ENCODE data around the gene USP8.

Gene USP8

GRCh38 chr15:50531766-50532165 is 107.6 kb downstream of the USP8 start:
- no peak for TF ChIP-seq POLR2AphosphoS5 (IDR thresholded peaks at IDR 0.05; ENCODE audit: low read depth, low read length)
- no peak for TF ChIP-seq REST (IDR thresholded peaks at IDR 0.05; ENCODE audit: insufficient read depth in 1 of 2, low read depth in 2 of 2, low read length in 2 of 2)
- no peak for TF ChIP-seq TAF1 (IDR thresholded peaks at IDR 0.05; ENCODE audit: borderline replicate concordance, insufficient read depth, low read length)
- TF ChIP-seq SIN3A (IDR thresholded peaks at IDR 0.05; ENCODE audit: borderline replicate concordance, insufficient read depth, low read length), result no peak
- TF ChIP-seq FOXP2 (optimal IDR thresholded peaks at IDR 0.05; ENCODE audit: borderline replicate concordance, extremely low read depth, extremely low read length, insufficient read depth), result no peak

- TF ChIP-seq TAF1 (IDR thresholded peaks at IDR 0.05; ENCODE audit: borderline replicate concordance, insufficient read depth, low read length), result no peak
- TF ChIP-seq POLR2AphosphoS5 (IDR thresholded peaks at IDR 0.05; ENCODE audit: low read depth, low read length), result no peak
- no peak for TF ChIP-seq SIN3A (IDR thresholded peaks at IDR 0.05; ENCODE audit: borderline replicate concordance, insufficient read depth, low read length)
- TF ChIP-seq FOXP2 (optimal IDR thresholded peaks at IDR 0.05; ENCODE audit: borderline replicate concordance, extremely low read depth, extremely low read length, insufficient read depth), result no peak
- no peak for TF ChIP-seq REST (IDR thresholded peaks at IDR 0.05; ENCODE audit: insufficient read depth in 1 of 2, low read depth in 2 of 2, low read length in 2 of 2)
These were observed 118.6 kb downstream of the USP8 start for GRCh38 chr15:50542887-50543210.

GRCh38 chr15:50543556-50543955 is 119.4 kb downstream of the USP8 start:
- TF ChIP-seq POLR2AphosphoS5 (IDR thresholded peaks at IDR 0.05; ENCODE audit: low read depth, low read length) (no peak), SIN3A (IDR thresholded peaks at IDR 0.05; ENCODE audit: borderline replicate concordance, insufficient read depth, low read length) (no peak), FOXP2 (optimal IDR thresholded peaks at IDR 0.05; ENCODE audit: borderline replicate concordance, extremely low read depth, extremely low read length, insufficient read depth) (no peak), TAF1 (IDR thresholded peaks at IDR 0.05; ENCODE audit: borderline replicate concordance, insufficient read depth, low read length) (no peak), REST (IDR thresholded peaks at IDR 0.05; ENCODE audit: insufficient read depth in 1 of 2, low read depth in 2 of 2, low read length in 2 of 2) (no peak)

GRCh38 chr15:50544368-50544767 is 120.2 kb downstream of the USP8 start:
- no peak for TF ChIP-seq SIN3A (IDR thresholded peaks at IDR 0.05; ENCODE audit: borderline replicate concordance, insufficient read depth, low read length)

GRCh38 chr15:50546566-50546965 is 122.4 kb downstream of the USP8 start, which contains the start of gene USP50:
USP50 (minus strand) TSS chr15:50546666; CDS start chr15:50546525, 141 bp downstream.
- no peak for TF ChIP-seq REST (IDR thresholded peaks at IDR 0.05; ENCODE audit: insufficient read depth in 1 of 2, low read depth in 2 of 2, low read length in 2 of 2)
- TF ChIP-seq TAF1 (IDR thresholded peaks at IDR 0.05; ENCODE audit: borderline replicate concordance, insufficient read depth, low read length), result no peak
- no peak for TF ChIP-seq FOXP2 (optimal IDR thresholded peaks at IDR 0.05; ENCODE audit: borderline replicate concordance, extremely low read depth, extremely low read length, insufficient read depth)

Data from PFSK-1 (cell line).